ENCODE measurements around the gene CCSER1.

The CCSER1 gene

DNA sequence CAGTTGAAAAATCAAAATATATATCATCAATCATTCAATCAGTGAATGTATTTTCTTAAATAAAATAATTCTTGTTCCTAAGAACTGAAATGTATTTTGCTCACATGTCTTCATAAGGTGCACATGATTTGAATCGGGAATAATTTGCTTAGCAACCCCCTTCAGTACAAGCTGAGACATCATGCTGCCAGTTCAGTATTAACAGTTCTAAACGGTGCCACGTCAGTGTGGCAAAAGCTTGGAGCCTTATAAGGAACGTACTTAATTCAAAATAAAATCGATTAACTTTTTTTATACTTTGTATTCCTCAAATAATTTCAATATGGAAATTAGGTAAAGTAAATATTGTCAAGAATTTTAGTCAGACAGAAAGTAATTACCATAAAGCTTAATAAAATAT lies 287.9 kb downstream of the CCSER1 start:
- H3K9ac ChIP-seq (ENCODE audit: low read length): no peak overlapping the region
- H3K27me3 ChIP-seq (ENCODE audit: low read length): no peaks in the 10 kb centered on the region
- H4K20me1 ChIP-seq (ENCODE audit: low read depth, low read length): no peaks in the 10 kb centered on the region
- no peak overlapping the region for H3K4me3 ChIP-seq (ENCODE audit: insufficient read depth, low read length, poor library complexity, severe bottlenecking)
- no peaks in the 10 kb centered on the region for H3K9me2 ChIP-seq (replicated peaks; ENCODE audit: insufficient read depth, low read length)
- no peaks in the 10 kb centered on the region for H3K9me3 ChIP-seq (ENCODE audit: insufficient read depth, low read length)
- no peak overlapping the region for H3K4me2 ChIP-seq (ENCODE audit: low read depth, low read length, poor library complexity, severe bottlenecking)
- no peaks in the 10 kb centered on the region for H3F3A ChIP-seq (ENCODE audit: insufficient read depth)
- no peaks in the 10 kb centered on the region for H3K36me3 ChIP-seq (ENCODE audit: low read length)
- no peaks in the 10 kb centered on the region for H3K79me2 ChIP-seq (ENCODE audit: insufficient read depth, low read length)
- H3K27ac ChIP-seq (ENCODE audit: low read depth, low read length): no peak overlapping the region
- TF ChIP-seq EZH2phosphoT487 (conservative IDR thresholded peaks at IDR 0.05; ENCODE audit: low read length): no peak
- TF ChIP-seq, protein P1, sequence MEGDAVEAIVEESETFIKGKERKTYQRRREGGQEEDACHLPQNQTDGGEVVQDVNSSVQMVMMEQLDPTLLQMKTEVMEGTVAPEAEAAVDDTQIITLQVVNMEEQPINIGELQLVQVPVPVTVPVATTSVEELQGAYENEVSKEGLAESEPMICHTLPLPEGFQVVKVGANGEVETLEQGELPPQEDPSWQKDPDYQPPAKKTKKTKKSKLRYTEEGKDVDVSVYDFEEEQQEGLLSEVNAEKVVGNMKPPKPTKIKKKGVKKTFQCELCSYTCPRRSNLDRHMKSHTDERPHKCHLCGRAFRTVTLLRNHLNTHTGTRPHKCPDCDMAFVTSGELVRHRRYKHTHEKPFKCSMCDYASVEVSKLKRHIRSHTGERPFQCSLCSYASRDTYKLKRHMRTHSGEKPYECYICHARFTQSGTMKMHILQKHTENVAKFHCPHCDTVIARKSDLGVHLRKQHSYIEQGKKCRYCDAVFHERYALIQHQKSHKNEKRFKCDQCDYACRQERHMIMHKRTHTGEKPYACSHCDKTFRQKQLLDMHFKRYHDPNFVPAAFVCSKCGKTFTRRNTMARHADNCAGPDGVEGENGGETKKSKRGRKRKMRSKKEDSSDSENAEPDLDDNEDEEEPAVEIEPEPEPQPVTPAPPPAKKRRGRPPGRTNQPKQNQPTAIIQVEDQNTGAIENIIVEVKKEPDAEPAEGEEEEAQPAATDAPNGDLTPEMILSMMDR (IDR thresholded peaks at IDR 0.05; ENCODE audit: insufficient read depth, low read length, poor library complexity, severe bottlenecking): no peak
- no peak overlapping the region for H2AFZ ChIP-seq (ENCODE audit: low read depth, low read length, severe bottlenecking)

DNA sequence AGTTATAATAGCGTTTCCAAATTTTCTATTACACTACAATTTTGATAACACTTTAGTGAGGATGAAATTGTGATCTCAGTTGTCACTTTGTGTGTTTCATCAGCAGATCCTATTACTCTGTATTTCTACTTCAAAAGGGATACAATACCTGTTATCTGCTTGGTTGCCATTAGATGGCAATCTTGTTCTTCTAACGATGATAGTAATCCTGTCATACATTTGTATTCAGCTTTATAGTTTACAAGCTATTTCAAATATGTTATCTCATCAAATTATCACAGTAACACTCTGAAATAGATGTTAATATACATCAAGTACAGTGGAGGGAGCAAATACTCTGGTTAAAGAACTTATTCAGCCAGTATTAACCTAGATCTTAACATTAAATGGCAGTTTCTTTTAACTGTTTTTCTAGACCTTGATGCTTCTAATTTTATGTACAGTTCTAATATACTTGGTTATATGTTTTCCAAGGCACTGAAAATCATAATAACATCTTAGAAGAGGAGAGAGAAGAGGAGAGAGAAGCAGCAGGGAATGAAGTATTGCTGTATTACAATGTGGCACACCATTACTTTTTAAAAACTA lies 292.0 kb downstream of the CCSER1 start:
- no peaks in the 10 kb centered on the region for H3K27me3 ChIP-seq (ENCODE audit: low read length)
- no peak overlapping the region for H2AFZ ChIP-seq (ENCODE audit: low read depth, low read length, severe bottlenecking)
- no peaks in the 10 kb centered on the region for H3K9me2 ChIP-seq (replicated peaks; ENCODE audit: insufficient read depth, low read length)
- no peak for TF ChIP-seq EZH2phosphoT487 (conservative IDR thresholded peaks at IDR 0.05; ENCODE audit: low read length)
- TF ChIP-seq, protein P1 (IDR thresholded peaks at IDR 0.05; ENCODE audit: insufficient read depth, low read length, poor library complexity, severe bottlenecking): peak; percentile 13
- H3K9me3 ChIP-seq (ENCODE audit: insufficient read depth, low read length): no peaks in the 10 kb centered on the region
- H3K4me2 ChIP-seq (ENCODE audit: low read depth, low read length, poor library complexity, severe bottlenecking): no peak overlapping the region
- H3F3A ChIP-seq (ENCODE audit: insufficient read depth): no peaks in the 10 kb centered on the region
- H3K9ac ChIP-seq (ENCODE audit: low read length): no peak overlapping the region
- no peaks in the 10 kb centered on the region for H3K36me3 ChIP-seq (ENCODE audit: low read length)
- H3K27ac ChIP-seq (ENCODE audit: low read depth, low read length): no peak overlapping the region
- no peaks in the 10 kb centered on the region for H3K79me2 ChIP-seq (ENCODE audit: insufficient read depth, low read length)
- no peak overlapping the region for H3K4me3 ChIP-seq (ENCODE audit: insufficient read depth, low read length, poor library complexity, severe bottlenecking)
- no peaks in the 10 kb centered on the region for H4K20me1 ChIP-seq (ENCODE audit: low read depth, low read length)

DNA sequence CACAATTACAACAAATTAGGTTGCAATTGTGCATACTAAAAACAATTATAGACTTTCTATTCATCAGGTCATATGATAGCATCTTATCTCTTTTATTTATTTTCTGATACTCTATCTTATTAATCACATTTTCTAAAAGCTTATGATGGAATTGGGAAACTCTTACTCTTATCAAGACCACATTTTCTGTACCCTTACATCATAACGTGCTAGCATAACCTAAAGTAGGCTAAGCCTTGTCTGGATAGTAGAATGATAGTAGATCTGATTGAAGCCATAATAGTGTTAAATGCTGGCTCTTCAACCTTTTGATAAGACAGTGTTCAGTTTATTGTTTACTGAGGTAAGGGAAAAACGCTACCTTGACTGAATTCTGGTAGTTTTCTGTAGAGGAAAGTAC lies 294.0 kb downstream of the CCSER1 start:
- Histone ChIP-seq H3K4me2 (ENCODE audit: low read depth, low read length, poor library complexity, severe bottlenecking) (no peak overlapping the region), H3K9ac (ENCODE audit: low read length) (no peak overlapping the region), H3F3A (ENCODE audit: insufficient read depth) (no peaks in the 10 kb centered on the region), H3K27me3 (ENCODE audit: low read length) (no peaks in the 10 kb centered on the region), H3K36me3 (ENCODE audit: low read length) (no peaks in the 10 kb centered on the region), H2AFZ (ENCODE audit: low read depth, low read length, severe bottlenecking) (no peak overlapping the region), H3K79me2 (ENCODE audit: insufficient read depth, low read length) (no peaks in the 10 kb centered on the region), H3K9me3 (ENCODE audit: insufficient read depth, low read length) (no peaks in the 10 kb centered on the region), H3K9me2 (replicated peaks; ENCODE audit: insufficient read depth, low read length) (no peaks in the 10 kb centered on the region), H3K27ac (ENCODE audit: low read depth, low read length) (no peak overlapping the region), H3K4me3 (ENCODE audit: insufficient read depth, low read length, poor library complexity, severe bottlenecking) (no peak overlapping the region), H4K20me1 (ENCODE audit: low read depth, low read length) (no peaks in the 10 kb centered on the region)
- no peak for TF ChIP-seq EZH2phosphoT487 (conservative IDR thresholded peaks at IDR 0.05; ENCODE audit: low read length)
- TF ChIP-seq, protein P1 (IDR thresholded peaks at IDR 0.05; ENCODE audit: insufficient read depth, low read length, poor library complexity, severe bottlenecking): no peak

Data from SU-DHL-6 (cell line).